ENCODE results near the gene GYPC.

The GYPC gene

GRCh38 chr2:126729896-126730295 is 73.9 kb downstream of the GYPC start:
- no peak for DNase-seq (ENCODE audit: low read depth in 4 of 4, low spot score in 1 of 4)

- no peak for DNase-seq (ENCODE audit: low read depth in 4 of 4, low spot score in 1 of 4)
Observed at GRCh38 chr2:126730655-126731054, 74.7 kb downstream of the GYPC start.

GRCh38 chr2:126731353-126731752 is 75.4 kb downstream of the GYPC start:
- DNase-seq (ENCODE audit: low read depth in 4 of 4, low spot score in 1 of 4): no peak

GRCh38 chr2:126732682-126733245 is 76.8 kb downstream of the GYPC start:
- DNase-seq (ENCODE audit: low read depth in 4 of 4, low spot score in 1 of 4): no peak

GRCh38 chr2:126733795-126734194 is 77.8 kb downstream of the GYPC start:
- DNase-seq (ENCODE audit: low read depth in 4 of 4, low spot score in 1 of 4): no peak

GRCh38 chr2:126736133-126736874 is 80.3 kb downstream of the GYPC start:
- DNase-seq (ENCODE audit: low read depth in 4 of 4, low spot score in 1 of 4): no peak

- DNase-seq (ENCODE audit: low read depth in 4 of 4, low spot score in 1 of 4): no peak
Observed at GRCh38 chr2:126739141-126739540, 83.2 kb downstream of the GYPC start.

GRCh38 chr2:126744640-126745039 is 88.7 kb downstream of the GYPC start:
- no peak for DNase-seq (ENCODE audit: low read depth in 4 of 4, low spot score in 1 of 4)

Data from stimulated activated CD4-positive, alpha-beta T cell treated with anti-CD3 and anti-CD28 coated beads, Interleukin-1b, Interleukin-23, amount 100 ng/mL, for 24 hours (primary cell).